AG10803 (cell line): ENCODE measurements around the gene MARK2.

Experiments used
- DNase-seq: peaks from one replicate; pipeline ENCODE4 v3.0.0; 2010; ENCODE audit warnings: low read depth
- H3K4me3 ChIP-seq: 2 replicates; pipeline ENCODE4 v1.5.1; 2011; ENCODE audit warnings: mild to moderate bottlenecking, low read length, control low read depth
- CTCF ChIP-seq: conservative IDR thresholded peaks from 2 replicates; pipeline ENCODE4 v1.5.1; 2011; ENCODE audit warnings: mild to moderate bottlenecking, low read length, control low read depth, inconsistent platforms

Gene MARK2

GRCh38 chr11:63838678-63839507 is at the start of gene MARK2:
MARK2 (plus strand) TSS chr11:63839110; CDS start chr11:63839507, 397 bp downstream.
- TF ChIP-seq CTCF = no peak
- DNase-seq = peak; percentile 96
- peak within 1 kb of the TSS; percentile 92 for H3K4me3 ChIP-seq

- H3K4me3 ChIP-seq = no peak overlapping the region
- DNase-seq = no peak
- TF ChIP-seq CTCF = no peak
Measured at GRCh38 chr11:63791495-63792167, 47.3 kb upstream of the MARK2 start.

- DNase-seq = no peak
- TF ChIP-seq CTCF = no peak
- H3K4me3 ChIP-seq = no peak overlapping the region
Measured at GRCh38 chr11:63793161-63793560, 45.7 kb upstream of the MARK2 start.

GRCh38 chr11:63795066-63795465 is 43.8 kb upstream of the MARK2 start:
- TF ChIP-seq CTCF = no peak
- DNase-seq = no peak
- no peak overlapping the region for H3K4me3 ChIP-seq

- DNase-seq = no peak
- H3K4me3 ChIP-seq = no peak overlapping the region
- TF ChIP-seq CTCF = no peak
Measured at GRCh38 chr11:63800921-63801320, 38.0 kb upstream of the MARK2 start.

GRCh38 chr11:63802637-63803414 is 36.1 kb upstream of the MARK2 start:
- peak; percentile 73 for DNase-seq

More at GRCh38 chr11:63802637-63803414, 36.1 kb upstream of the MARK2 start:
- no peak overlapping the region for H3K4me3 ChIP-seq
- TF ChIP-seq CTCF = no peak
